Stimulated activated CD4-positive, alpha-beta T cell treated with anti-CD3 and anti-CD28 coated beads, Interleukin-12 subunit alpha, Interleukin-12 subunit beta, amount 100 ng/mL, for 48 hours (primary cell): ENCODE data around the gene TMEM129.
A peak's percentile ranks its signal among the peaks of the same experiment; 100 is the strongest.

ENCODE experiments used
- DNase-seq, 3 donors: peaks; one replicate each; pipeline ENCODE4 v3.0.0-alpha.2; 2020; ENCODE audit warnings: low read depth in 2 of 3, low spot score in 1 of 3

The TMEM129 gene

GRCh38 chr4:1721666-1722550 is 785 bp upstream of the TMEM129 start:
- DNase-seq, result no peak

GRCh38 chr4:1720163-1720983 is 750 bp downstream of the TMEM129 start:
- DNase-seq, result no peak

GRCh38 chr4:1718095-1718850 is 2.9 kb downstream of the TMEM129 start:
- DNase-seq, result no peak

- DNase-seq, result no peak
These were observed 3.7 kb downstream of the TMEM129 start for GRCh38 chr4:1717129-1718094.

GRCh38 chr4:1716065-1716945 is 4.8 kb downstream of the TMEM129 start:
- no peak for DNase-seq

- DNase-seq, result no peak
These were observed 5.9 kb downstream of the TMEM129 start for GRCh38 chr4:1715002-1715758.

- DNase-seq, result no peak
These were observed 6.7 kb downstream of the TMEM129 start for GRCh38 chr4:1714303-1715001.

GRCh38 chr4:1713003-1713851 is 7.9 kb downstream of the TMEM129 start:
- no peak for DNase-seq

GRCh38 chr4:1712216-1713002 is 8.7 kb downstream of the TMEM129 start, which contains the start of gene SLBP:
SLBP (minus strand) TSS chr4:1712319; CDS start chr4:1712188, 131 bp downstream.
- peak; percentile 98 to 99 (median 99) for DNase-seq

- DNase-seq, result no peak
These were observed 9.4 kb downstream of the TMEM129 start for GRCh38 chr4:1711571-1712215.

- no peak for DNase-seq
These were observed 10.0 kb downstream of the TMEM129 start for GRCh38 chr4:1711055-1711570.

- no peak for DNase-seq
These were observed 12.5 kb downstream of the TMEM129 start for GRCh38 chr4:1708581-1708980.

GRCh38 chr4:1706358-1706757 is 14.8 kb downstream of the TMEM129 start:
- no peak for DNase-seq

- no peak for DNase-seq
These were observed 15.4 kb downstream of the TMEM129 start for GRCh38 chr4:1705732-1706131.

GRCh38 chr4:1703867-1704266 is 17.3 kb downstream of the TMEM129 start:
- DNase-seq, result no peak
